B cell (primary cell): ENCODE results near the gene PPP2R2B. TPM values are rescaled to one million over a fixed set of nuclear protein-coding genes. Genes with fewer than 3 reads are reported as not detected.

ENCODE experiments used
- ATAC-seq: fragments of 200-7000 bp; cut with Tn5 transposase; one replicate; pipeline ENCODE4 v1.10.0; 2021; ENCODE audit warnings: low read depth, mild to moderate bottlenecking, moderate number of reproducible peaks, moderate library complexity
- CTCF ChIA-PET: fragments of 350-600 bp; sonication (Branson Sonifier 250); formaldehyde crosslinking; loops from one replicate; lab custom pipeline; 2021; ENCODE audit warnings: antibody characterized with exemption, inconsistent platforms; lab: Charles Lee
- POLR2A ChIA-PET: fragments of 350-600 bp; sonication (Branson Sonifier 250); formaldehyde crosslinking; loops from one replicate; lab custom pipeline; 2021; ENCODE audit warnings: antibody characterized with exemption; lab: Charles Lee
- DNase-seq: peaks from one replicate; pipeline ENCODE4 v3.0.0; 2013
- H2AFZ ChIP-seq: 2 replicates; pipeline ENCODE4 v1.6.1; 2012; ENCODE audit warnings: mild to moderate bottlenecking, low read depth, low read length; ENCODE audit not compliant: insufficient read depth, poor library complexity, severe bottlenecking
- H3K27ac ChIP-seq, 2 donors: 1 replicate in 1 of 2; 2 replicates in 1 of 2; pipeline ENCODE4 v1.5.1; 2012 to 2013; ENCODE audit warnings: low read length in 2 of 2, mild to moderate bottlenecking in 2 of 2, moderate library complexity in 1 of 2
- H3K27me3 ChIP-seq, 4 experiments: fragments of 200-600 bp in 1 of 4; sonication (generic) in 1 of 4; replicated peaks in 1 of 4; 1 replicate in 2 of 4; 2 replicates in 2 of 4; pipeline versions ENCODE4 v1.6.1 to v1.7.0; 2013 to 2016; ENCODE audit warnings: low read length in 3 of 4, mild to moderate bottlenecking in 2 of 4, mixed read lengths in 1 of 4, moderate library complexity in 1 of 4; ENCODE audit not compliant: insufficient read depth in 4 of 4, control insufficient read depth in 3 of 4; ENCODE audit errors: control extremely low read depth in 1 of 4
- H3K36me3 ChIP-seq, 2 experiments: replicated peaks in 1 of 2; 1 replicate in 1 of 2; 2 replicates in 1 of 2; pipeline versions ENCODE4 v1.6.1 to v1.7.1; 2013; ENCODE audit warnings: low read length in 1 of 2; ENCODE audit not compliant: insufficient read depth in 2 of 2, control insufficient read depth in 1 of 2; ENCODE audit errors: control extremely low read depth in 1 of 2, extremely low read depth in 1 of 2
- H3K4me1 ChIP-seq, 2 donors: fragments of 200-600 bp in 1 of 2; sonication (generic) in 1 of 2; 1 replicate in 1 of 2; 2 replicates in 1 of 2; pipeline versions ENCODE4 v1.5.1 to v1.6.1; 2013 to 2017; ENCODE audit warnings: low read length in 2 of 2; ENCODE audit not compliant: control insufficient read depth in 2 of 2, insufficient read depth in 2 of 2
- H3K4me2 ChIP-seq: replicated peaks from 2 replicates; pipeline ENCODE3; 2012; ENCODE audit warnings: mild to moderate bottlenecking, low read depth, low read length; ENCODE audit not compliant: poor library complexity, severe bottlenecking
- H3K4me3 ChIP-seq, 5 experiments: fragments of 200-600 bp in 1 of 5; sonication (generic) in 1 of 5; 1 replicate in 3 of 5; 2 replicates in 2 of 5; pipeline versions ENCODE4 v1.5.1 to v1.7.0; 2011 to 2016; ENCODE audit warnings: low read length in 4 of 5, mild to moderate bottlenecking in 4 of 5, low read depth in 2 of 5, control low read depth in 1 of 5, moderate library complexity in 1 of 5; ENCODE audit not compliant: insufficient read depth in 1 of 5; ENCODE audit errors: control extremely low read depth in 1 of 5, extremely low read depth in 1 of 5
- H3K79me2 ChIP-seq: fragments of 200-600 bp; sonication (generic); one replicate; pipeline ENCODE4 v1.6.0; 2016; ENCODE audit warnings: low read length; ENCODE audit not compliant: control insufficient read depth, insufficient read depth
- H3K9ac ChIP-seq: fragments of 200-600 bp; sonication (generic); 2 replicates; pipeline ENCODE4 v1.6.1; 2017; ENCODE audit warnings: mild to moderate bottlenecking, low read length, moderate library complexity
- H3K9me3 ChIP-seq, 3 donors: one replicate each; pipeline versions ENCODE4 v1.6.1 to v1.7.1; 2013; ENCODE audit warnings: low read length in 2 of 3; ENCODE audit not compliant: control insufficient read depth in 2 of 3, insufficient read depth in 1 of 3; ENCODE audit errors: control extremely low read depth in 1 of 3
- H4K20me1 ChIP-seq: 2 replicates; pipeline ENCODE4 v1.6.0; 2012; ENCODE audit warnings: mild to moderate bottlenecking, low read length; ENCODE audit not compliant: insufficient read depth, control insufficient read depth, poor library complexity, severe bottlenecking
- H3K27ac Mint-ChIP-seq: one replicate; pipeline ENCODE4 v1.8.0; 2021; ENCODE audit warnings: mixed read lengths
- H3K27me3 Mint-ChIP-seq: one replicate; pipeline ENCODE4 v1.8.0; 2021; ENCODE audit warnings: mixed read lengths
- H3K4me1 Mint-ChIP-seq: one replicate; pipeline ENCODE4 v1.8.0; 2021; ENCODE audit warnings: mixed read lengths
- H3K4me3 Mint-ChIP-seq: one replicate; pipeline ENCODE4 v1.8.0; 2021; ENCODE audit warnings: mixed read lengths
- H3K9me3 Mint-ChIP-seq: one replicate; pipeline ENCODE4 v1.8.0; 2022; ENCODE audit warnings: mixed read lengths; ENCODE audit not compliant: insufficient read depth
- CTCF ChIP-seq: fragments of 200-600 bp; IDR thresholded peaks from one replicate; pipeline ENCODE4 v1.8.0; 2022; ENCODE audit warnings: antibody characterized with exemption, mild to moderate bottlenecking
- EZH2 ChIP-seq: IDR thresholded peaks from 2 replicates; pipeline ENCODE4 v1.6.1; 2012; ENCODE audit warnings: borderline replicate concordance, low read depth, mild to moderate bottlenecking, moderate library complexity, low read length; ENCODE audit not compliant: insufficient read depth, poor library complexity, severe bottlenecking
- WGBS: methylation state at CpG from one replicate; pipeline ENCODE4 v1.1.5; 2013; ENCODE audit warnings: missing lambda C conversion rate; ENCODE audit not compliant: insufficient coverage; 5-methylcytosine and 5-hydroxymethylcytosine counted together
- intact Hi-C: fragments of 100-400 bp; cut with micrococcal nuclease; formaldehyde crosslinking; loops from one replicate; pipeline ENCODE4 v1.10.0; 2022
- polyA plus RNA-seq: library from polyadenylated mRNA; depleted of rRNA; stranded (reverse); fragments of >200 nt; gene quantifications from 2 replicates; pipeline ENCODE4 v1.2.3, GENCODE V29; 2012
- total RNA-seq, 2 donors: library from RNA; stranded (reverse); fragments of 120-200 nt in 1 of 2; gene quantifications; 1 replicate in 1 of 2; 2 replicates in 1 of 2; pipeline versions ENCODE4 v1.2.3 to v1.2.4, GENCODE V29; 2013 to 2022

The PPP2R2B gene
- total and polyA plus RNA-seq, 2 donors (not counting 1 experiment from before 2014, with no cell fraction given) = 0.03 TPM; not detected in 1

- DNase-seq (no peak), ATAC-seq (no peak)
- 92% methylated on average over 3 of the region's 3 CpGs for WGBS
- no peaks in the 10 kb centered on the region for H3K9me3 Mint-ChIP-seq
- no peaks in the 10 kb centered on the region for H3K27me3 ChIP-seq
- no peaks in the 10 kb centered on the region for H3K4me1 Mint-ChIP-seq
- H3K4me2 ChIP-seq = no peak overlapping the region
- no peak overlapping the region for H3K4me3 ChIP-seq
- no peak overlapping the region for H3K9ac ChIP-seq
- no peaks in the 10 kb centered on the region for H3K36me3 ChIP-seq
- H3K27ac ChIP-seq = no peak overlapping the region
- no peak overlapping the region for H2AFZ ChIP-seq
- POLR2A ChIA-PET = no interaction called here
- CTCF ChIA-PET = no interaction called here
- H3K79me2 ChIP-seq = no peaks in the 10 kb centered on the region
- no peak overlapping the region for H3K27ac Mint-ChIP-seq
- TF ChIP-seq EZH2 (no peak), CTCF (no peak)
- no peaks in the 10 kb centered on the region for H3K27me3 Mint-ChIP-seq
- no peaks in the 10 kb centered on the region for H4K20me1 ChIP-seq
- no peak overlapping the region for H3K4me3 Mint-ChIP-seq
- no peaks in the 10 kb centered on the region for H3K4me1 ChIP-seq
- H3K9me3 ChIP-seq = no peaks in the 10 kb centered on the region
- intact Hi-C loops = no loop called here
Measured at GRCh38 chr5:146767534-146767933, 111.0 kb downstream of the PPP2R2B start.

GRCh38 chr5:146766013-146766412, 112.5 kb downstream of the PPP2R2B start:
- intact Hi-C loops = no loop called here
- Mint-ChIP-seq H3K27me3 (no peaks in the 10 kb centered on the region), H3K4me3 (no peak overlapping the region), H3K9me3 (no peaks in the 10 kb centered on the region), H3K4me1 (no peaks in the 10 kb centered on the region), H3K27ac (no peak overlapping the region)
- TF ChIP-seq EZH2 (no peak), CTCF (no peak)
- ChIA-PET CTCF (no interaction called here), POLR2A (no interaction called here)
- H3K4me1 ChIP-seq = no peaks in the 10 kb centered on the region
- ATAC-seq = no peak
- DNase-seq = no peak
- no peaks in the 10 kb centered on the region for H3K9me3 ChIP-seq
- no peaks in the 10 kb centered on the region for H3K36me3 ChIP-seq
- no peaks in the 10 kb centered on the region for H4K20me1 ChIP-seq
- no peaks in the 10 kb centered on the region for H3K79me2 ChIP-seq
- no peaks in the 10 kb centered on the region for H3K27me3 ChIP-seq
- H3K9ac ChIP-seq = no peak overlapping the region
- no peak overlapping the region for H3K27ac ChIP-seq
- no peak overlapping the region for H3K4me3 ChIP-seq
- H3K4me2 ChIP-seq = no peak overlapping the region
- WGBS = no CpG with 5 or more reads among the region's 1 CpG
- H2AFZ ChIP-seq = no peak overlapping the region
